PC-9 (cell line): ENCODE data around the gene ATRN.

ENCODE experiments used
- EZH2 ChIP-seq: fragments of 200-600 bp; sonication (generic); IDR thresholded peaks from 2 replicates; pipeline ENCODE4 v1.8.0; 2017; ENCODE audit warnings: antibody characterized with exemption, low read depth
- TF ChIP-seq, protein P1 (sequence below): fragments of 200-600 bp; sonication (generic); conservative IDR thresholded peaks from 2 replicates; pipeline ENCODE4 v1.6.1; 2017; ENCODE audit warnings: mixed run types, antibody characterized with exemption, mild to moderate bottlenecking, moderate library complexity

DNA sequence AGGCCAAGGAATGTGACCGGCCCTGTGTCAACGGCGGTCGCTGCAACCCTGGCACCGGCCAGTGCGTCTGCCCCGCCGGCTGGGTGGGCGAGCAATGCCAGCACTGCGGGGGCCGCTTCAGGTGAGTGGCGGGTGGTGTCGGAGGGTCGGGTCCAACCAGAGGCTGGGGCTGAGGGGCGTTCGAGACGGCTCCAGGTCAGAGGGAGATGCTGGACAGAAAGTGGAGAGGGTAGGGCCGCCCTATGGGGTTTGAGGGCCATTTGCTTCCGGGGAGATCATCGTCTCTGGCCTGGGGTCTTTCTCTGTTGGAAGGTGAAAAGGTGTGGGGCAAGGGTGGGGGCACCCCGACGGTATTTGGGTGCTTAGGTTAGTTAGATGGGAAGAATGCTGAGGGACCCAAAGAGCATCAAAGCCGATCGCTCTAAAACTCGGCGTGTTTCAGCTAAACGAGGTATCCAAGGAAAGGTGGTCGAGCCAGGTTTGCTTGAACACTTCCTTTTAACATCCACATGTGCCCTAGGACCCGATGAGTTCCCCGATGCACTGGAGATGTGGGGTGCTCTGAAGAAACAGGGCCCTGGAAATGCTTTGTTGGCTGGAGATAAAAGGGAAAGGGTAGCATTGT, 691 bp downstream of the ATRN start:
- TF ChIP-seq, protein P1, sequence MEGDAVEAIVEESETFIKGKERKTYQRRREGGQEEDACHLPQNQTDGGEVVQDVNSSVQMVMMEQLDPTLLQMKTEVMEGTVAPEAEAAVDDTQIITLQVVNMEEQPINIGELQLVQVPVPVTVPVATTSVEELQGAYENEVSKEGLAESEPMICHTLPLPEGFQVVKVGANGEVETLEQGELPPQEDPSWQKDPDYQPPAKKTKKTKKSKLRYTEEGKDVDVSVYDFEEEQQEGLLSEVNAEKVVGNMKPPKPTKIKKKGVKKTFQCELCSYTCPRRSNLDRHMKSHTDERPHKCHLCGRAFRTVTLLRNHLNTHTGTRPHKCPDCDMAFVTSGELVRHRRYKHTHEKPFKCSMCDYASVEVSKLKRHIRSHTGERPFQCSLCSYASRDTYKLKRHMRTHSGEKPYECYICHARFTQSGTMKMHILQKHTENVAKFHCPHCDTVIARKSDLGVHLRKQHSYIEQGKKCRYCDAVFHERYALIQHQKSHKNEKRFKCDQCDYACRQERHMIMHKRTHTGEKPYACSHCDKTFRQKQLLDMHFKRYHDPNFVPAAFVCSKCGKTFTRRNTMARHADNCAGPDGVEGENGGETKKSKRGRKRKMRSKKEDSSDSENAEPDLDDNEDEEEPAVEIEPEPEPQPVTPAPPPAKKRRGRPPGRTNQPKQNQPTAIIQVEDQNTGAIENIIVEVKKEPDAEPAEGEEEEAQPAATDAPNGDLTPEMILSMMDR: no peak
- no peak for TF ChIP-seq EZH2
